ENCODE measurements around the gene SDHB. TPM values are rescaled to one million over a fixed set of nuclear protein-coding genes. Genes with fewer than 3 reads are reported as not detected.

SDHB gene
- polyA plus RNA-seq, 1 of the 3 experiments (the other 2 are of a cell fraction): 128 TPM

GRCh38 chr1:17099616-17100340, 45.9 kb upstream of the SDHB start:
- Histone ChIP-seq H3K4me1 (ENCODE audit: control insufficient read depth in 1 of 2, insufficient read depth in 2 of 2, low read depth in 1 of 2, low read length in 1 of 2) (no peaks in the 10 kb centered on the region), H3K27ac (ENCODE audit: low read depth in 2 of 2, low read length in 1 of 2) (no peak overlapping the region), H3K27me3 (ENCODE audit: insufficient read depth) (no peaks in the 10 kb centered on the region), H3K4me3 (ENCODE audit: low read depth in 2 of 2, low read length in 1 of 2) (no peak overlapping the region), H3K9ac (no peak overlapping the region), H3K79me2 (ENCODE audit: insufficient read depth) (no peaks in the 10 kb centered on the region), H3K36me3 (replicated peaks in 1 of 2; ENCODE audit: control insufficient read depth in 1 of 2, insufficient read depth in 2 of 2, low read length in 1 of 2) (no peaks in the 10 kb centered on the region), H2AFZ (ENCODE audit: low read depth) (no peak overlapping the region), H3F3A (replicated peaks; ENCODE audit: insufficient read depth) (no peaks in the 10 kb centered on the region), H4K20me1 (ENCODE audit: insufficient read depth) (no peaks in the 10 kb centered on the region), H3K9me3 (no peaks in the 10 kb centered on the region), H3K9me2 (no peaks in the 10 kb centered on the region), H3K4me2 (no peak overlapping the region)
- no peak for DNase-seq
- no peak for TF ChIP-seq ELF1 (IDR thresholded peaks at IDR 0.05)
- no peak for TF ChIP-seq RAD21 (IDR thresholded peaks at IDR 0.05; ENCODE audit: low read length)
- TF ChIP-seq SIN3A (IDR thresholded peaks at IDR 0.05; ENCODE audit: borderline replicate concordance, low read depth, low read length): no peak
- TF ChIP-seq TCF12 (IDR thresholded peaks at IDR 0.05): no peak
- TF ChIP-seq TEAD4 (IDR thresholded peaks at IDR 0.05; ENCODE audit: borderline replicate concordance, insufficient read depth): no peak
- TF ChIP-seq NFIC (IDR thresholded peaks at IDR 0.05; ENCODE audit: borderline replicate concordance): no peak
- no peak for TF ChIP-seq REST (IDR thresholded peaks at IDR 0.05; ENCODE audit: low read depth, low read length)
- no peak for TF ChIP-seq RXRA (IDR thresholded peaks at IDR 0.05; ENCODE audit: borderline replicate concordance, low read depth)
- no peak for TF ChIP-seq FOSL2 (IDR thresholded peaks at IDR 0.05; ENCODE audit: borderline replicate concordance, low read depth)
- no peak for TF ChIP-seq GABPA (IDR thresholded peaks at IDR 0.05; ENCODE audit: low read depth)
- no peak for TF ChIP-seq EP300 (IDR thresholded peaks at IDR 0.05; ENCODE audit: borderline replicate concordance in 1 of 2, low read depth in 1 of 2, low read length in 1 of 2)
- TF ChIP-seq MEF2A (IDR thresholded peaks at IDR 0.05; ENCODE audit: borderline replicate concordance, low read depth): no peak
- TF ChIP-seq MXI1 (IDR thresholded peaks at IDR 0.05; ENCODE audit: low read depth, low read length): no peak
- TF ChIP-seq IRF3 (IDR thresholded peaks at IDR 0.05; ENCODE audit: low read depth, low read length): no peak
- TF ChIP-seq TAF1 (IDR thresholded peaks at IDR 0.05; ENCODE audit: borderline replicate concordance, low read depth, low read length): no peak
- no peak for TF ChIP-seq RCOR1 (IDR thresholded peaks at IDR 0.05; ENCODE audit: low read length)
- TF ChIP-seq SMC3 (IDR thresholded peaks at IDR 0.05; ENCODE audit: low read depth, low read length): no peak
- no peak for TF ChIP-seq FOXJ3 (CRISPR knock-in tag; IDR thresholded peaks at IDR 0.05)
- no peak for TF ChIP-seq CHD2 (IDR thresholded peaks at IDR 0.05; ENCODE audit: low read length, partially characterized antibody)
- no peak for TF ChIP-seq MAX (IDR thresholded peaks at IDR 0.05; ENCODE audit: low read depth)
- whole genome bisulfite sequencing (ENCODE audit: low lambda C conversion rate): 78% methylated on average over 10 of the region's 10 CpGs
- CTCF ChIA-PET: no interaction called here
- POLR2A ChIA-PET: no interaction called here
